ENCODE results near the gene TRANK1.

The TRANK1 gene

GRCh38 chr3:36800533-36801116, 144.2 kb downstream of the TRANK1 start:
- no peak for DNase-seq (ENCODE audit: low read depth)

GRCh38 chr3:36796881-36797280, 148.0 kb downstream of the TRANK1 start:
- no peak for DNase-seq (ENCODE audit: low read depth)

GRCh38 chr3:36796161-36796560, 148.7 kb downstream of the TRANK1 start:
- DNase-seq (ENCODE audit: low read depth) = no peak

- DNase-seq (ENCODE audit: low read depth) = no peak
These were observed 149.2 kb downstream of the TRANK1 start for GRCh38 chr3:36795622-36796021.

- no peak for DNase-seq (ENCODE audit: low read depth)
These were observed 152.5 kb downstream of the TRANK1 start for GRCh38 chr3:36792342-36792741.

GRCh38 chr3:36790765-36791164, 154.1 kb downstream of the TRANK1 start:
- DNase-seq (ENCODE audit: low read depth) = no peak

- no peak for DNase-seq (ENCODE audit: low read depth)
These were observed 157.6 kb downstream of the TRANK1 start for GRCh38 chr3:36786921-36787890.

GRCh38 chr3:36784138-36784635, 160.7 kb downstream of the TRANK1 start:
- no peak for DNase-seq (ENCODE audit: low read depth)

- DNase-seq (ENCODE audit: low read depth) = no peak
These were observed 167.2 kb downstream of the TRANK1 start for GRCh38 chr3:36777424-36778218.
